ENCODE results near the gene PEX14. TPM values are rescaled to one million over a fixed set of nuclear protein-coding genes. Genes with fewer than 3 reads are reported as not detected.

The PEX14 gene
- total RNA-seq, 1 experiment from 2014 or later: 36.0 TPM

DNA sequence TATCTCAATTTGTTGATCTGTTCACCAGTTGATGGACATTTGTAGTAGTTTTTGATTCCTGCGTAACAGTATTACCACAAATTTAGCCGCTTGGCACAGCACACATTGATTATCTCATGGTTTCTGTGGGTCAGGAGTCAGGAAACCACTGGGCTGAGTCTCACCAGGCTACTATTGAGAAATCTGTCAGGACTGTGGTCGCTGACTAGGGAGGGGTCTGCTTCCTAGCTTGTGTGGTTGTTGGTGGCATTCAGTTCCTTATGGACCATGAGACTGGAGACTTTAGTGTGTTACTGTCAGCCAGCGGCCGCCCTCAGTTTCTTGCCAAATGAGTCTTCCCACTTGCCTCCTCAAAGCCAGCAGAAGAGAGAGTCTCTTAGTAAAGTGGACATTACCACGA is 9.8 kb downstream of the PEX14 start:
- Histone ChIP-seq H3K4me3 (ENCODE audit: low read depth in 2 of 2, low read length in 2 of 2) (no peak overlapping the region), H3K9me3 (ENCODE audit: control insufficient read depth, insufficient read depth, low read depth, low read length) (no peaks in the 10 kb centered on the region), H3K36me3 (ENCODE audit: control insufficient read depth, insufficient read depth, low read length) (no peaks in the 10 kb centered on the region), H3K4me1 (ENCODE audit: control insufficient read depth, insufficient read depth, low read length) (no peaks in the 10 kb centered on the region; the same call in 1 of the 2 replicates), H3K27ac (ENCODE audit: low read length) (no peak overlapping the region), H3K27me3 (ENCODE audit: control insufficient read depth, insufficient read depth, low read length) (no peaks in the 10 kb centered on the region)
- intact Hi-C loops (cut with micrococcal nuclease; ENCODE audit: unreplicated experiment) (no loop called here), in situ Hi-C loops (cut with HindIII; ENCODE audit: low pct_unique_long_range_greater_than_20kb, low sequenced_read_pairs) (no loop called here)
- no peak for ATAC-seq
- TF ChIP-seq TCF7L2 (IDR thresholded peaks at IDR 0.05; ENCODE audit: low read depth, low read length) (no peak), SIN3A (IDR thresholded peaks at IDR 0.05; ENCODE audit: borderline replicate concordance, insufficient read depth, low read depth, low read length) (no peak), POLR2AphosphoS5 (IDR thresholded peaks at IDR 0.05; ENCODE audit: low read depth, low read length) (no peak)
- TF ChIP-seq, protein P1, sequence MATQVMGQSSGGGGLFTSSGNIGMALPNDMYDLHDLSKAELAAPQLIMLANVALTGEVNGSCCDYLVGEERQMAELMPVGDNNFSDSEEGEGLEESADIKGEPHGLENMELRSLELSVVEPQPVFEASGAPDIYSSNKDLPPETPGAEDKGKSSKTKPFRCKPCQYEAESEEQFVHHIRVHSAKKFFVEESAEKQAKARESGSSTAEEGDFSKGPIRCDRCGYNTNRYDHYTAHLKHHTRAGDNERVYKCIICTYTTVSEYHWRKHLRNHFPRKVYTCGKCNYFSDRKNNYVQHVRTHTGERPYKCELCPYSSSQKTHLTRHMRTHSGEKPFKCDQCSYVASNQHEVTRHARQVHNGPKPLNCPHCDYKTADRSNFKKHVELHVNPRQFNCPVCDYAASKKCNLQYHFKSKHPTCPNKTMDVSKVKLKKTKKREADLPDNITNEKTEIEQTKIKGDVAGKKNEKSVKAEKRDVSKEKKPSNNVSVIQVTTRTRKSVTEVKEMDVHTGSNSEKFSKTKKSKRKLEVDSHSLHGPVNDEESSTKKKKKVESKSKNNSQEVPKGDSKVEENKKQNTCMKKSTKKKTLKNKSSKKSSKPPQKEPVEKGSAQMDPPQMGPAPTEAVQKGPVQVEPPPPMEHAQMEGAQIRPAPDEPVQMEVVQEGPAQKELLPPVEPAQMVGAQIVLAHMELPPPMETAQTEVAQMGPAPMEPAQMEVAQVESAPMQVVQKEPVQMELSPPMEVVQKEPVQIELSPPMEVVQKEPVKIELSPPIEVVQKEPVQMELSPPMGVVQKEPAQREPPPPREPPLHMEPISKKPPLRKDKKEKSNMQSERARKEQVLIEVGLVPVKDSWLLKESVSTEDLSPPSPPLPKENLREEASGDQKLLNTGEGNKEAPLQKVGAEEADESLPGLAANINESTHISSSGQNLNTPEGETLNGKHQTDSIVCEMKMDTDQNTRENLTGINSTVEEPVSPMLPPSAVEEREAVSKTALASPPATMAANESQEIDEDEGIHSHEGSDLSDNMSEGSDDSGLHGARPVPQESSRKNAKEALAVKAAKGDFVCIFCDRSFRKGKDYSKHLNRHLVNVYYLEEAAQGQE (IDR thresholded peaks at IDR 0.05; ENCODE audit: insufficient read depth in 1 of 2, low read depth in 2 of 2, low read length in 1 of 2): no peak
- TF ChIP-seq, protein P2, sequence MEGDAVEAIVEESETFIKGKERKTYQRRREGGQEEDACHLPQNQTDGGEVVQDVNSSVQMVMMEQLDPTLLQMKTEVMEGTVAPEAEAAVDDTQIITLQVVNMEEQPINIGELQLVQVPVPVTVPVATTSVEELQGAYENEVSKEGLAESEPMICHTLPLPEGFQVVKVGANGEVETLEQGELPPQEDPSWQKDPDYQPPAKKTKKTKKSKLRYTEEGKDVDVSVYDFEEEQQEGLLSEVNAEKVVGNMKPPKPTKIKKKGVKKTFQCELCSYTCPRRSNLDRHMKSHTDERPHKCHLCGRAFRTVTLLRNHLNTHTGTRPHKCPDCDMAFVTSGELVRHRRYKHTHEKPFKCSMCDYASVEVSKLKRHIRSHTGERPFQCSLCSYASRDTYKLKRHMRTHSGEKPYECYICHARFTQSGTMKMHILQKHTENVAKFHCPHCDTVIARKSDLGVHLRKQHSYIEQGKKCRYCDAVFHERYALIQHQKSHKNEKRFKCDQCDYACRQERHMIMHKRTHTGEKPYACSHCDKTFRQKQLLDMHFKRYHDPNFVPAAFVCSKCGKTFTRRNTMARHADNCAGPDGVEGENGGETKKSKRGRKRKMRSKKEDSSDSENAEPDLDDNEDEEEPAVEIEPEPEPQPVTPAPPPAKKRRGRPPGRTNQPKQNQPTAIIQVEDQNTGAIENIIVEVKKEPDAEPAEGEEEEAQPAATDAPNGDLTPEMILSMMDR (IDR thresholded peaks at IDR 0.05): no peak
- BruUV-seq (replicated peaks): no TSS peak
- POLR2A ChIA-PET: no interaction called here
- DNase-seq (ENCODE audit: low read depth, low spot score): no peak
- CTCF ChIA-PET: no interaction called here

DNA sequence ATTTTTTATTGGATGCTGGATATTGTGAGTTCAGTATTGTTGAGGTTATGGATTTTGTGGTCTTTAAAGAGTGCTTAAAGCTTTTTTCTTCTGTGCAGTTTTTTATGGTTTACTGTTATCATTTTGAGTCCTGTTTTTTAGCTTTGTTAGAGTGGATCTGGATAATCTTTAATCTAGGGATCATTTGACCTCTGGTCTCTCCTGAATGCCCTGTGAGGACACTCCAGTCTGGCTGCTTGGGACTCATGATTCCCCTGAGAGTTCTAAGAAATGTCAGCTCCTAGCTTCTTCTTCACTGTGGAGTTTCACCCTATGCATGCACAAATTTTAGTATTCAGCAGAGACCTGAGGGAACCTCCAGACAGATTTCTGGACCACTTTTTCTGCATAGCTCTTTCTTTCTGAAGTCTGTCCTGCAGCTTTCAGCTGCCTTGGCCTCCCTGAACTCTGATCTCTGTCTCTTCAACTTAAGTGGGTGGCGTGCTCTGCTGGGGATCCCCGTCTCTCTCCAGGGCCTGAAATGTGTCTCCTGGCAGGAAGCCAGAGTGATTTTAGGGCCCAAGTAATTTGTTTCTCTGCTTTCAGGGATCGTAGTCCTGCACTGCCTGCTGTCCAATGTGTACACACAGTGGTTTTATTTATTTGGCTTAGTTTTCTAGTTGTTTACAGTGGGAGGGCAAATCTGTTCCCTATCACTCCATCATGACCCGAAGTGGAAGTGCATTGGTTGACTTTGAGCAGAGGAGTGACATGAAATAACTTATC is 14.7 kb downstream of the PEX14 start:
- TF ChIP-seq, protein P2 (IDR thresholded peaks at IDR 0.05): no peak
- TF ChIP-seq, protein P1 (IDR thresholded peaks at IDR 0.05; ENCODE audit: insufficient read depth in 1 of 2, low read depth in 2 of 2, low read length in 1 of 2): no peak
- TF ChIP-seq SIN3A (IDR thresholded peaks at IDR 0.05; ENCODE audit: borderline replicate concordance, insufficient read depth, low read depth, low read length) (no peak), POLR2AphosphoS5 (IDR thresholded peaks at IDR 0.05; ENCODE audit: low read depth, low read length) (no peak), TCF7L2 (IDR thresholded peaks at IDR 0.05; ENCODE audit: low read depth, low read length) (no peak)
- H3K9me3 ChIP-seq (ENCODE audit: control insufficient read depth, insufficient read depth, low read depth, low read length): no peaks in the 10 kb centered on the region
- POLR2A ChIA-PET: no interaction called here

More for the DNA sequence above, 14.7 kb downstream of the PEX14 start:
- Histone ChIP-seq H3K4me1 (ENCODE audit: control insufficient read depth, insufficient read depth, low read length) (peaks cover 2% of the 10 kb centered on the region; the same call in 1 of the 2 replicates), H3K4me3 (ENCODE audit: low read depth in 2 of 2, low read length in 2 of 2) (no peak overlapping the region), H3K27ac (ENCODE audit: low read length) (no peak overlapping the region; the same call in 1 of the 2 replicates), H3K36me3 (ENCODE audit: control insufficient read depth, insufficient read depth, low read length) (no peaks in the 10 kb centered on the region), H3K27me3 (ENCODE audit: control insufficient read depth, insufficient read depth, low read length) (no peaks in the 10 kb centered on the region)
- no TSS peak for BruUV-seq (replicated peaks)
- intact Hi-C loops (cut with micrococcal nuclease; ENCODE audit: unreplicated experiment) (no loop called here), in situ Hi-C loops (cut with HindIII; ENCODE audit: low pct_unique_long_range_greater_than_20kb, low sequenced_read_pairs) (no loop called here)
- DNase-seq (ENCODE audit: low read depth, low spot score) (no peak), ATAC-seq (no peak)
- CTCF ChIA-PET: no interaction called here

Data from Panc1 (cell line).